Uterus (tissue), 4 donors: ENCODE results near the gene AAMP. TPM values are rescaled to one million over a fixed set of nuclear protein-coding genes. Genes with fewer than 3 reads are reported as not detected.

ENCODE experiments used
- DNase-seq, 2 donors: peaks; one replicate each; pipeline ENCODE4 v3.0.0-alpha.2; 2019 to 2020
- H3K27ac ChIP-seq, 2 donors: fragments of 200-600 bp; sonication (generic); 1 replicate in 1 of 2; 2 replicates in 1 of 2; pipeline ENCODE4 v1.5.1; 2016 to 2018
- H3K27me3 ChIP-seq, 2 donors: fragments of 200-600 bp; sonication (generic); one replicate each; pipeline ENCODE4 v1.5.1; 2018 to 2019; ENCODE audit warnings: control low read depth in 1 of 2
- H3K36me3 ChIP-seq, 2 donors: fragments of 200-600 bp; sonication (generic); one replicate each; pipeline ENCODE4 v1.5.1; 2019; ENCODE audit warnings: control low read depth in 1 of 2
- H3K4me1 ChIP-seq, 2 donors: fragments of 200-600 bp; sonication (generic); one replicate each; pipeline ENCODE4 v1.5.1; 2018 to 2019; ENCODE audit warnings: control low read depth in 1 of 2
- H3K4me3 ChIP-seq, 2 donors: fragments of 200-600 bp; sonication (generic); 1 replicate in 1 of 2; 2 replicates in 1 of 2; pipeline ENCODE4 v1.5.1; 2018 to 2019; ENCODE audit warnings: mild to moderate bottlenecking in 1 of 2
- H3K9me3 ChIP-seq, 2 donors: fragments of 200-600 bp; sonication (generic); one replicate each; pipeline ENCODE4 v1.5.1; 2019; ENCODE audit warnings: control low read depth in 1 of 2
- POLR2A ChIP-seq, 2 donors: fragments of 450-650 bp; IDR thresholded peaks; one replicate each; pipeline ENCODE4 v1.6.1; 2016; ENCODE audit warnings: antibody characterized with exemption in 2 of 2, mild to moderate bottlenecking in 1 of 2, moderate library complexity in 1 of 2
- intact Hi-C: fragments of 100-400 bp; cut with DNase I; formaldehyde crosslinking; loops from one replicate; pipeline ENCODE4 v1.15.1; 2023; ENCODE audit warnings: low total_unique reads
- total RNA-seq, 4 donors: library from RNA; depleted of rRNA in 3 of 4; stranded (reverse); fragments of >200 nt in 3 of 4; gene quantifications; one replicate each; pipeline versions ENCODE4 v1.1.0 to v1.2.4, GENCODE V29; 2014 to 2023
- TF ChIP-seq, protein P1 (sequence below), 4 experiments: fragments of 200-600 bp in 2 of 4; fragments of 450-650 bp in 2 of 4; sonication (generic) in 2 of 4; IDR thresholded peaks; one replicate each; pipeline ENCODE4 v1.5.1; 2016 to 2019; ENCODE audit warnings: antibody characterized with exemption in 4 of 4, mild to moderate bottlenecking in 2 of 4, moderate library complexity in 1 of 4
- donor health status: DM: yes; HTN: yes; CAD: no.

The AAMP gene
- total RNA-seq, 4 donors from 2014 or later: 79.6 to 160 (median 134) TPM

DNA sequence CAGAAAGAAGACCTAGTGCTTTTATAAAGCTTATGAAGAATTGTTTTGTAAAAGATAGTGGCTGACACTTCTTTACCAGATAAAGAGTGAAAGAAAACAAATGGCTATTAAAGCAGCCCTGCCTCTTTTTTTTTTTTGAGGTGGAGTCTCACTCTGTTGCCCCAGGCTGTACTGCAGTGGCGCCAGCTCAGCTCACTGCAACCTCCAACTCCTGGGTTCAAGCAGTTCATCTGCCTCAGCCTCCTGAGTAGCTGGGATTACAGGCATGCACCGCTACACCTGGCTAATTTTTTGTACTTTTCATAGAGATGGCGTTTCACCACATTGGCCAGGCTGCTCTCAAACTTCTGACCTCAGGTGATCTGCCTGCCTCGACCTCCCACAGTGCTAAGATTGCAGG lies 40.1 kb downstream of the AAMP start:
- H3K27ac ChIP-seq: peak overlapping the region; percentile 41 to 56
- H3K27me3 ChIP-seq: no peaks in the 10 kb centered on the region
- TF ChIP-seq POLR2A (IDR thresholded peaks at IDR 0.05): no peak
- peaks cover 0 to 5% of the 10 kb centered on the region in 2 donors for H3K4me1 ChIP-seq
- intact Hi-C loops: no loop called here
- H3K9me3 ChIP-seq: no peaks in the 10 kb centered on the region
- no peak overlapping the region for H3K4me3 ChIP-seq
- H3K36me3 ChIP-seq: no peaks in the 10 kb centered on the region
- no peak for DNase-seq

GRCh38 chr2:218229239-218229638 lies 40.7 kb downstream of the AAMP start:
- intact Hi-C loops: no loop called here
- Histone ChIP-seq H3K27ac (peak overlapping the region; percentile 51 to 56), H3K4me3 (no peak overlapping the region), H3K36me3 (no peaks in the 10 kb centered on the region), H3K4me1 (peaks cover 0 to 5% of the 10 kb centered on the region in 2 donors), H3K9me3 (no peaks in the 10 kb centered on the region), H3K27me3 (no peaks in the 10 kb centered on the region)
- DNase-seq: no peak
- TF ChIP-seq, protein P1, sequence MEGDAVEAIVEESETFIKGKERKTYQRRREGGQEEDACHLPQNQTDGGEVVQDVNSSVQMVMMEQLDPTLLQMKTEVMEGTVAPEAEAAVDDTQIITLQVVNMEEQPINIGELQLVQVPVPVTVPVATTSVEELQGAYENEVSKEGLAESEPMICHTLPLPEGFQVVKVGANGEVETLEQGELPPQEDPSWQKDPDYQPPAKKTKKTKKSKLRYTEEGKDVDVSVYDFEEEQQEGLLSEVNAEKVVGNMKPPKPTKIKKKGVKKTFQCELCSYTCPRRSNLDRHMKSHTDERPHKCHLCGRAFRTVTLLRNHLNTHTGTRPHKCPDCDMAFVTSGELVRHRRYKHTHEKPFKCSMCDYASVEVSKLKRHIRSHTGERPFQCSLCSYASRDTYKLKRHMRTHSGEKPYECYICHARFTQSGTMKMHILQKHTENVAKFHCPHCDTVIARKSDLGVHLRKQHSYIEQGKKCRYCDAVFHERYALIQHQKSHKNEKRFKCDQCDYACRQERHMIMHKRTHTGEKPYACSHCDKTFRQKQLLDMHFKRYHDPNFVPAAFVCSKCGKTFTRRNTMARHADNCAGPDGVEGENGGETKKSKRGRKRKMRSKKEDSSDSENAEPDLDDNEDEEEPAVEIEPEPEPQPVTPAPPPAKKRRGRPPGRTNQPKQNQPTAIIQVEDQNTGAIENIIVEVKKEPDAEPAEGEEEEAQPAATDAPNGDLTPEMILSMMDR (IDR thresholded peaks at IDR 0.05): no peak
- no peak for TF ChIP-seq POLR2A (IDR thresholded peaks at IDR 0.05)

DNA sequence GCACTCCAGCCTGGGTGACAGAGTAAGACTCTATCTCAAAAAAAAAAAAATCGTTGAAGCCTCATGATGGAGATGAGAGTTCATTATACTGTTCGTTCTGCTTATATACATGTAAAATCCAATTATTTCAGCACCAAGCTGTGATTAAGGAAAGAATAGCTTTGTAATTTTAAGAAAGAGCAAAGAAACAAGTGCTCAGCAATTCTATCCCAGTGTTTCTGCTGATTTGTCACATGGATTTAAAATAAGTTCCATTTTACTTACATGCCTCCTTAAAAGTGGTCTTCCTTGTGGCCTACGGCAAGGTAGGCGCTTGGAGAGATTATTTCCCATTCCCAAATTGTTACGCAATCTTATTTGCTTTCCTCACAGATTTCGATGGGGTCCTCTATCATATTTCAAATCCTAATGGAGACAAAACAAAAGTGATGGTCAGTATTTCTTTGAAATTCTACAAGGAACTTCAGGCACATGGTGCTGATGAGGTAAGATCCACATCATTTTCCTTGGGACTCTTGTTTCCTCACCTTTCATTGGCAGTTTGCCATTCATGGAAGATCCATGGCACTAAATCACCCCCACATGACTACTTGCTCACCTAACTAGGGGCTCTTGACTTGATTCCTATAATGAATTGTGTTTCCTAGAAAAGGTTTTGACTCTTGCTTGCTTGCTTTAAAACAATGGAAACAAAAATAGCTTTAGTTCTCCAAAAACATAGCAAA lies 41.4 kb downstream of the AAMP start:
- Histone ChIP-seq H3K4me3 (no peak overlapping the region), H3K36me3 (no peaks in the 10 kb centered on the region), H3K9me3 (no peaks in the 10 kb centered on the region), H3K27ac (peak overlapping the region; percentile 51 to 56), H3K4me1 (peaks cover 0 to 5% of the 10 kb centered on the region in 2 donors), H3K27me3 (no peaks in the 10 kb centered on the region)
- no peak for DNase-seq
- TF ChIP-seq POLR2A (IDR thresholded peaks at IDR 0.05): no peak
- TF ChIP-seq, protein P1 (IDR thresholded peaks at IDR 0.05): no peak
- intact Hi-C loops: no loop called here

- no peak for DNase-seq
- peaks cover 0 to 5% of the 10 kb centered on the region in 2 donors for H3K4me1 ChIP-seq
- H3K4me3 ChIP-seq: no peak overlapping the region
- H3K27ac ChIP-seq: no peak overlapping the region
- no peaks in the 10 kb centered on the region for H3K27me3 ChIP-seq
- H3K36me3 ChIP-seq: no peaks in the 10 kb centered on the region
- H3K9me3 ChIP-seq: no peaks in the 10 kb centered on the region
- TF ChIP-seq, protein P1 (IDR thresholded peaks at IDR 0.05): no peak
- no peak for TF ChIP-seq POLR2A (IDR thresholded peaks at IDR 0.05)
- intact Hi-C loops: no loop called here
Measured at GRCh38 chr2:218226903-218227302, 43.0 kb downstream of the AAMP start.

GRCh38 chr2:218224186-218224585 lies 45.8 kb downstream of the AAMP start:
- intact Hi-C loops: no loop called here
- H3K27ac ChIP-seq: no peak overlapping the region

More at GRCh38 chr2:218224186-218224585, 45.8 kb downstream of the AAMP start:
- no peak for DNase-seq
- Histone ChIP-seq H3K4me3 (no peak overlapping the region), H3K36me3 (no peaks in the 10 kb centered on the region), H3K27me3 (no peaks in the 10 kb centered on the region), H3K9me3 (no peaks in the 10 kb centered on the region), H3K4me1 (peaks cover 12 to 14% of the 10 kb centered on the region in 2 donors)
- TF ChIP-seq, protein P1 (IDR thresholded peaks at IDR 0.05): no peak
- TF ChIP-seq POLR2A (IDR thresholded peaks at IDR 0.05): no peak
